IMR-90 (cell line): ENCODE measurements around the gene IQCM.

ENCODE experiments used
- MAZ ChIP-seq: IDR thresholded peaks from 2 replicates; pipeline ENCODE4 v1.6.1; 2012; ENCODE audit warnings: low read depth, mild to moderate bottlenecking, low read length, improper control_type of control experiment, moderate library complexity, borderline replicate concordance
- MXI1 ChIP-seq: IDR thresholded peaks from 2 replicates; pipeline ENCODE4 v1.6.1; 2012; ENCODE audit warnings: low read depth, mild to moderate bottlenecking, low read length, moderate library complexity, borderline replicate concordance
- POLR2A ChIP-seq: IDR thresholded peaks from 2 replicates; pipeline ENCODE4 v1.6.1; 2012; ENCODE audit warnings: mild to moderate bottlenecking, low read depth, low read length
- RAD21 ChIP-seq: IDR thresholded peaks from 2 replicates; pipeline ENCODE4 v1.6.1; 2012; ENCODE audit warnings: low read length, improper control_type of control experiment
- RCOR1 ChIP-seq: IDR thresholded peaks from 2 replicates; pipeline ENCODE4 v1.6.1; 2012; ENCODE audit warnings: mild to moderate bottlenecking, low read length, improper control_type of control experiment; ENCODE audit not compliant: insufficient replicate concordance
- RFX5 ChIP-seq: IDR thresholded peaks from 2 replicates; pipeline ENCODE4 v1.8.0; 2012; ENCODE audit warnings: low read depth, mild to moderate bottlenecking, low read length, moderate library complexity
- SMC3 ChIP-seq: fragments of 150-350 bp; IDR thresholded peaks from 2 replicates; pipeline ENCODE4 v1.6.1; 2016; ENCODE audit warnings: low read depth, mild to moderate bottlenecking, antibody characterized with exemption, low read length, moderate library complexity
- TF ChIP-seq, protein P1 (sequence below): conservative IDR thresholded peaks from 2 replicates; pipeline ENCODE4 v1.5.1; 2012; ENCODE audit warnings: mild to moderate bottlenecking, low read depth, low read length, improper control_type of control experiment
- TF ChIP-seq, protein P2 (sequence below): fragments of 150-350 bp; IDR thresholded peaks from 2 replicates; pipeline ENCODE4 v1.6.1; 2017; ENCODE audit warnings: mild to moderate bottlenecking, antibody characterized with exemption, low read length, low read depth
- TF ChIP-seq, protein P3 (sequence below): fragments of 150-350 bp; IDR thresholded peaks from 2 replicates; pipeline ENCODE4 v1.6.1; 2016; ENCODE audit warnings: low read depth, mild to moderate bottlenecking, low read length, moderate library complexity, borderline replicate concordance

DNA sequence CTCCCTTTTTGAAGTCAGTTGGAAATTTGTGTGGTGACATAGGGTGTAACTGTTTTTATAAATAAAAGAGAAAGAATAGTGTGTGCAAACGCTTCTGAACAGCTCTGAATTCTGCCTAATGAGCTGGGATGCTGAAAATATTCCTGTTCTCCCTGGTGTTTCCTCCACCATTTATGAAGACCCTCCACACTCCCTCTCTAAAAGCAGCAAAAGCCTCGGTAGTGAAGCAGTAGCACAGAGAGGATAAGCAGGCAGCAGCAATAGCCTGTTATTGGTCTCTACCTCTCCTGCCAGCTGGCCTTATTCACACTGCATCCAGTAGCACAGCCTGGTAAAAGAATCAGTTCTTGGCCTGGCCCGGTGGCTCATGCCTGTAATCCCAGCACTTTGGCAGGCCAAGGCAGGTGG lies 406.1 kb downstream of the IQCM start:
- TF ChIP-seq, protein P1, sequence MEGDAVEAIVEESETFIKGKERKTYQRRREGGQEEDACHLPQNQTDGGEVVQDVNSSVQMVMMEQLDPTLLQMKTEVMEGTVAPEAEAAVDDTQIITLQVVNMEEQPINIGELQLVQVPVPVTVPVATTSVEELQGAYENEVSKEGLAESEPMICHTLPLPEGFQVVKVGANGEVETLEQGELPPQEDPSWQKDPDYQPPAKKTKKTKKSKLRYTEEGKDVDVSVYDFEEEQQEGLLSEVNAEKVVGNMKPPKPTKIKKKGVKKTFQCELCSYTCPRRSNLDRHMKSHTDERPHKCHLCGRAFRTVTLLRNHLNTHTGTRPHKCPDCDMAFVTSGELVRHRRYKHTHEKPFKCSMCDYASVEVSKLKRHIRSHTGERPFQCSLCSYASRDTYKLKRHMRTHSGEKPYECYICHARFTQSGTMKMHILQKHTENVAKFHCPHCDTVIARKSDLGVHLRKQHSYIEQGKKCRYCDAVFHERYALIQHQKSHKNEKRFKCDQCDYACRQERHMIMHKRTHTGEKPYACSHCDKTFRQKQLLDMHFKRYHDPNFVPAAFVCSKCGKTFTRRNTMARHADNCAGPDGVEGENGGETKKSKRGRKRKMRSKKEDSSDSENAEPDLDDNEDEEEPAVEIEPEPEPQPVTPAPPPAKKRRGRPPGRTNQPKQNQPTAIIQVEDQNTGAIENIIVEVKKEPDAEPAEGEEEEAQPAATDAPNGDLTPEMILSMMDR: no peak
- TF ChIP-seq RFX5 (no peak), POLR2A (no peak), MAZ (no peak), RAD21 (no peak), RCOR1 (no peak), MXI1 (no peak), SMC3 (no peak)
- TF ChIP-seq, protein P2, sequence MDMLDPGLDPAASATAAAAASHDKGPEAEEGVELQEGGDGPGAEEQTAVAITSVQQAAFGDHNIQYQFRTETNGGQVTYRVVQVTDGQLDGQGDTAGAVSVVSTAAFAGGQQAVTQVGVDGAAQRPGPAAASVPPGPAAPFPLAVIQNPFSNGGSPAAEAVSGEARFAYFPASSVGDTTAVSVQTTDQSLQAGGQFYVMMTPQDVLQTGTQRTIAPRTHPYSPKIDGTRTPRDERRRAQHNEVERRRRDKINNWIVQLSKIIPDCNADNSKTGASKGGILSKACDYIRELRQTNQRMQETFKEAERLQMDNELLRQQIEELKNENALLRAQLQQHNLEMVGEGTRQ: no peak
- TF ChIP-seq, protein P3, sequence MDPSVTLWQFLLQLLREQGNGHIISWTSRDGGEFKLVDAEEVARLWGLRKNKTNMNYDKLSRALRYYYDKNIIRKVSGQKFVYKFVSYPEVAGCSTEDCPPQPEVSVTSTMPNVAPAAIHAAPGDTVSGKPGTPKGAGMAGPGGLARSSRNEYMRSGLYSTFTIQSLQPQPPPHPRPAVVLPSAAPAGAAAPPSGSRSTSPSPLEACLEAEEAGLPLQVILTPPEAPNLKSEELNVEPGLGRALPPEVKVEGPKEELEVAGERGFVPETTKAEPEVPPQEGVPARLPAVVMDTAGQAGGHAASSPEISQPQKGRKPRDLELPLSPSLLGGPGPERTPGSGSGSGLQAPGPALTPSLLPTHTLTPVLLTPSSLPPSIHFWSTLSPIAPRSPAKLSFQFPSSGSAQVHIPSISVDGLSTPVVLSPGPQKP: no peak
